ENCODE results near the gene CD302. TPM values are rescaled to one million over a fixed set of nuclear protein-coding genes. Genes with fewer than 3 reads are reported as not detected.
"Not testable (repeated sequence)": the region's sequence is repeated elsewhere in the genome, so short reads cannot be mapped to it uniquely, and the experiment has no call there.

CD302 gene
- total RNA-seq, 2 donors from 2014 or later = 0.20 to 0.55 TPM

GRCh38 chr2:159758239-159758638 lies 39.8 kb downstream of the CD302 start:
- Mint-ChIP-seq H3K9me3 (no peaks in the 10 kb centered on the region), H3K27me3 (no peaks in the 10 kb centered on the region), H3K4me3 (no peak overlapping the region), H3K4me1 (ENCODE audit: low read depth in 2 of 2) (peaks cover 0 to 3% of the 10 kb centered on the region in 2 donors), H3K27ac (no peak overlapping the region), H3K36me3 (peaks cover 12% of the 10 kb centered on the region)
- ATAC-seq (no peak), DNase-seq (ENCODE audit: low spot score) (no peak)

GRCh38 chr2:159755788-159756187 lies 42.2 kb downstream of the CD302 start:
- Mint-ChIP-seq H3K4me3 (no peak overlapping the region), H3K27me3 (no peaks in the 10 kb centered on the region), H3K27ac (no peak overlapping the region), H3K4me1 (ENCODE audit: low read depth in 2 of 2) (peaks cover 0 to 9% of the 10 kb centered on the region in 2 donors), H3K9me3 (no peaks in the 10 kb centered on the region), H3K36me3 (peaks cover 9% of the 10 kb centered on the region)
- peak; percentile 84 to 94 for ATAC-seq
- DNase-seq (ENCODE audit: low spot score) = no peak

- Mint-ChIP-seq H3K4me1 (ENCODE audit: low read depth in 2 of 2) (peaks cover 0 to 9% of the 10 kb centered on the region in 2 donors), H3K36me3 (peaks cover 9% of the 10 kb centered on the region), H3K27ac (no peak overlapping the region), H3K4me3 (no peak overlapping the region), H3K9me3 (no peaks in the 10 kb centered on the region), H3K27me3 (no peaks in the 10 kb centered on the region)
- ATAC-seq (no peak), DNase-seq (ENCODE audit: low spot score) (no peak)
Observed at GRCh38 chr2:159755014-159755413, 43.0 kb downstream of the CD302 start.

- H3K36me3 Mint-ChIP-seq = peaks cover 9% of the 10 kb centered on the region
- peaks cover 0 to 9% of the 10 kb centered on the region in 2 donors for H3K4me1 Mint-ChIP-seq (ENCODE audit: low read depth in 2 of 2)
- no peak overlapping the region for H3K27ac Mint-ChIP-seq
- H3K27me3 Mint-ChIP-seq = no peaks in the 10 kb centered on the region
- DNase-seq (ENCODE audit: low spot score) (no peak), ATAC-seq (no peak)
- H3K9me3 Mint-ChIP-seq = no peaks in the 10 kb centered on the region
- no peak overlapping the region for H3K4me3 Mint-ChIP-seq
Observed at GRCh38 chr2:159753797-159754196, 44.2 kb downstream of the CD302 start.

GRCh38 chr2:159750873-159751272 lies 47.1 kb downstream of the CD302 start:
- Mint-ChIP-seq H3K27me3 (no peaks in the 10 kb centered on the region), H3K9me3 (no peaks in the 10 kb centered on the region), H3K27ac (no peak overlapping the region), H3K36me3 (peaks cover 25% of the 10 kb centered on the region), H3K4me1 (ENCODE audit: low read depth in 2 of 2) (peaks cover 0 to 15% of the 10 kb centered on the region in 2 donors), H3K4me3 (no peak overlapping the region)
- DNase-seq (ENCODE audit: low spot score) = no peak
- ATAC-seq = no peak

GRCh38 chr2:159748089-159748488 lies 49.9 kb downstream of the CD302 start:
- ATAC-seq = no peak
- Mint-ChIP-seq H3K36me3 (peaks cover 37% of the 10 kb centered on the region), H3K4me3 (no peak overlapping the region), H3K9me3 (no peaks in the 10 kb centered on the region), H3K27ac (no peak overlapping the region), H3K4me1 (ENCODE audit: low read depth in 2 of 2) (peaks cover 5 to 23% of the 10 kb centered on the region in 2 donors), H3K27me3 (no peaks in the 10 kb centered on the region)
- no peak for DNase-seq (ENCODE audit: low spot score)

- Mint-ChIP-seq H3K4me1 (ENCODE audit: low read depth in 2 of 2) (peaks cover 6 to 17% of the 10 kb centered on the region in 2 donors), H3K36me3 (peaks cover 29% of the 10 kb centered on the region)
- H3K9me3 Mint-ChIP-seq; H3K27me3 Mint-ChIP-seq; ATAC-seq; H3K4me3 Mint-ChIP-seq; H3K27ac Mint-ChIP-seq; DNase-seq (ENCODE audit: low spot score): not testable (repeated sequence)
Observed at GRCh38 chr2:159745237-159745636, 52.8 kb downstream of the CD302 start.

- DNase-seq (ENCODE audit: low spot score) (no peak), ATAC-seq (no peak)
- Mint-ChIP-seq H3K27ac (no peak overlapping the region), H3K27me3 (no peaks in the 10 kb centered on the region), H3K4me3 (no peak overlapping the region), H3K36me3 (peaks cover 29% of the 10 kb centered on the region), H3K4me1 (ENCODE audit: low read depth in 2 of 2) (peaks cover 11 to 22% of the 10 kb centered on the region in 2 donors), H3K9me3 (no peaks in the 10 kb centered on the region)
Observed at GRCh38 chr2:159744363-159744762, 53.6 kb downstream of the CD302 start.

GRCh38 chr2:159742846-159743245 lies 55.2 kb downstream of the CD302 start:
- H3K4me1 Mint-ChIP-seq (ENCODE audit: low read depth in 2 of 2) = peaks cover 11 to 24% of the 10 kb centered on the region in 2 donors
- DNase-seq (ENCODE audit: low spot score) = no peak
- peaks cover 20% of the 10 kb centered on the region for H3K36me3 Mint-ChIP-seq

GRCh38 chr2:159738509-159739390 lies 59.3 kb downstream of the CD302 start:
- DNase-seq (ENCODE audit: low spot score) = no peak
- Mint-ChIP-seq H3K4me3 (no peak overlapping the region), H3K9me3 (no peaks in the 10 kb centered on the region), H3K4me1 (ENCODE audit: low read depth in 2 of 2) (peaks cover 35 to 37% of the 10 kb centered on the region in 2 donors), H3K27ac (no peak overlapping the region), H3K36me3 (peaks cover 6% of the 10 kb centered on the region), H3K27me3 (no peaks in the 10 kb centered on the region)
- peak in 1 of 2 donors; percentile 24 for ATAC-seq

More at GRCh38 chr2:159742846-159743245, 55.2 kb downstream of the CD302 start:
- H3K9me3 Mint-ChIP-seq = no peaks in the 10 kb centered on the region
- H3K27ac Mint-ChIP-seq = no peak overlapping the region
- H3K4me3 Mint-ChIP-seq = no peak overlapping the region
- H3K27me3 Mint-ChIP-seq = no peaks in the 10 kb centered on the region
- no peak for ATAC-seq

GRCh38 chr2:159737917-159738296 lies 60.1 kb downstream of the CD302 start:
- Mint-ChIP-seq H3K4me1 (ENCODE audit: low read depth in 2 of 2) (peaks cover 35 to 37% of the 10 kb centered on the region in 2 donors), H3K27me3 (no peaks in the 10 kb centered on the region), H3K9me3 (no peaks in the 10 kb centered on the region), H3K27ac (no peak overlapping the region), H3K4me3 (no peak overlapping the region), H3K36me3 (peaks cover 6% of the 10 kb centered on the region)
- ATAC-seq (peak in 1 of 2 donors; percentile 59), DNase-seq (ENCODE audit: low spot score) (no peak)

- Mint-ChIP-seq H3K27ac (no peak overlapping the region), H3K9me3 (no peaks in the 10 kb centered on the region), H3K4me3 (no peak overlapping the region), H3K27me3 (no peaks in the 10 kb centered on the region), H3K36me3 (peaks cover 6% of the 10 kb centered on the region), H3K4me1 (ENCODE audit: low read depth in 2 of 2) (peaks cover 35 to 37% of the 10 kb centered on the region in 2 donors)
- DNase-seq (ENCODE audit: low spot score) (no peak), ATAC-seq (no peak)
Observed at GRCh38 chr2:159737292-159737916, 60.6 kb downstream of the CD302 start.

GRCh38 chr2:159736048-159736447 lies 62.0 kb downstream of the CD302 start:
- no peak for ATAC-seq
- Mint-ChIP-seq H3K27me3 (no peaks in the 10 kb centered on the region), H3K4me3 (no peak overlapping the region), H3K36me3 (peaks cover 6% of the 10 kb centered on the region), H3K27ac (no peak overlapping the region), H3K4me1 (ENCODE audit: low read depth in 2 of 2) (peaks cover 32 to 37% of the 10 kb centered on the region in 2 donors), H3K9me3 (no peaks in the 10 kb centered on the region)
- no peak for DNase-seq (ENCODE audit: low spot score)

GRCh38 chr2:159735648-159736047 lies 62.4 kb downstream of the CD302 start:
- no peaks in the 10 kb centered on the region for H3K9me3 Mint-ChIP-seq
- no peak overlapping the region for H3K4me3 Mint-ChIP-seq
- peaks cover 35 to 37% of the 10 kb centered on the region in 2 donors for H3K4me1 Mint-ChIP-seq (ENCODE audit: low read depth in 2 of 2)
- no peak for DNase-seq (ENCODE audit: low spot score)
- H3K27ac Mint-ChIP-seq = no peak overlapping the region
- H3K36me3 Mint-ChIP-seq = peaks cover 6% of the 10 kb centered on the region
- ATAC-seq = no peak
- no peaks in the 10 kb centered on the region for H3K27me3 Mint-ChIP-seq
